Adrenal gland (tissue), 12 donors: ENCODE measurements around the gene GRM4. TPM values are rescaled to one million over a fixed set of nuclear protein-coding genes. Genes with fewer than 3 reads are reported as not detected.

Source experiments
- DNase-seq, 7 donors: peaks; one replicate each; pipeline ENCODE4 v3.0.0-alpha.2; 2019 to 2020
- H3K27ac ChIP-seq, 5 donors: fragments of 200-600 bp; sonication (generic) in 4 of 5; 1 replicate in 3 of 5; 2 replicates in 2 of 5; pipeline versions ENCODE4 v1.5.1 to v1.8.0; 2016 to 2020; ENCODE audit warnings: mild to moderate bottlenecking in 1 of 5
- H3K27me3 ChIP-seq: fragments of 200-600 bp; 2 replicates; pipeline ENCODE4 v1.8.0; 2021
- H3K36me3 ChIP-seq, 2 donors: fragments of 200-600 bp; replicated peaks in 1 of 2; 1 replicate in 1 of 2; 2 replicates in 1 of 2; pipeline versions ENCODE4 v1.5.1 to v1.8.0; 2018 to 2022
- H3K4me1 ChIP-seq, 2 donors: fragments of 200-600 bp; replicated peaks in 1 of 2; 1 replicate in 1 of 2; 2 replicates in 1 of 2; pipeline versions ENCODE4 v1.5.1 to v1.8.0; 2018 to 2021
- H3K4me3 ChIP-seq, 4 donors: fragments of 200-600 bp; sonication (generic) in 3 of 4; one replicate each; pipeline ENCODE4 v1.5.1; 2016 to 2018
- H3K9me3 ChIP-seq, 3 donors: fragments of 200-600 bp; sonication (generic) in 1 of 3; replicated peaks in 1 of 3; 1 replicate in 2 of 3; 2 replicates in 1 of 3; pipeline versions ENCODE4 v1.5.1 to v1.8.0; 2016 to 2021
- POLR2A ChIP-seq, 2 donors: fragments of 450-650 bp; IDR thresholded peaks; one replicate each; pipeline ENCODE4 v1.6.1; 2017; ENCODE audit warnings: antibody characterized with exemption in 2 of 2, mild to moderate bottlenecking in 2 of 2, moderate library complexity in 1 of 2
- WGBS, 4 donors: extraction: QIAGEN DNeasy Blood & Tissue Kit in 2 of 4; methylation state at CpG; one replicate each; pipeline versions ENCODE4 v1.1.5 to v1.1.7; 2013 to 2017; 5-methylcytosine and 5-hydroxymethylcytosine counted together
- intact Hi-C, 2 donors: fragments of 100-400 bp; cut with DNase I; formaldehyde crosslinking; loops; one replicate each; pipeline versions ENCODE4 v1.14.1 to v1.15.0; 2022 to 2023
- microRNA counts, 2 donors: library from miRNA; unstranded; fragments of <30 nt; microRNA quantifications; one replicate each; lab custom pipeline; 2016
- microRNA-seq, 3 donors: library from miRNA; unstranded; fragments of <30 nt; microRNA quantifications; one replicate each; pipeline ENCODE4, GENCODE V29; 2017 to 2020
- polyA plus RNA-seq, 3 donors: library from polyadenylated mRNA; stranded (reverse); fragments of 200-250 nt in 2 of 3; fragments of 350-450 nt in 1 of 3; fragmentation: Illumina TruSeq in 1 of 3; extraction: RNeasy Lipid Tissue Mini Kit (QIAGEN cat#74804) in 1 of 3; gene quantifications; one replicate each; pipeline ENCODE4 v1.2.3, GENCODE V29; 2013 to 2014
- small RNA-seq, 2 donors: library from RNA; depleted of rRNA; stranded (forward); fragments of <200 nt; gene quantifications; one replicate each; pipeline ENCODE3, GENCODE V24; 2016
- total RNA-seq, 9 donors: library from RNA; depleted of rRNA in 4 of 9; stranded (reverse); fragments of >200 nt in 4 of 9; fragments of 120-200 nt in 1 of 9; fragmentation: NEBNext Ultra II Directional in 1 of 9; extraction: Animal tissue kit (Norgen Biotek cat#: 25700) in 1 of 9; gene quantifications; one replicate each; pipeline versions ENCODE4 v1.1.0 to v1.2.4, GENCODE V29; 2013 to 2023
- TF ChIP-seq, protein P1 (sequence below), 6 experiments: fragments of 450-650 bp in 4 of 6; fragments of 200-600 bp in 2 of 6; sonication (generic) in 1 of 6; IDR thresholded peaks; 1 replicate in 5 of 6; 2 replicates in 1 of 6; pipeline versions ENCODE4 v1.5.1 to v1.8.0; 2016 to 2021; ENCODE audit warnings: antibody characterized with exemption in 6 of 6, mild to moderate bottlenecking in 2 of 6, moderate library complexity in 1 of 6
- donor health status: healthy with polysubstance abuse.
- donor health status: Bipolar disorder and iron deficiency.
- donor health status: DM: yes; HTN: yes; CAD: no.
- donor health status: DM: no; HTN: no; CAD: no.
- donor health status: DM: no; HTN: no; CAD: no.
- donor health status: DM: yes; HTN: yes; CAD: no.

The GRM4 gene
- total and polyA plus RNA-seq, 12 donors: 0.06 TPM; not detected in 11

GRCh38 chr6:33975661-33976436 lies 170.0 kb downstream of the GRM4 start:
- no peak for DNase-seq
- H3K9me3 ChIP-seq: peaks cover 0 to 3% (median 0%) of the 10 kb centered on the region in 3 donors
- no peak overlapping the region for H3K4me3 ChIP-seq
- H3K27ac ChIP-seq: no peak overlapping the region
- H3K4me1 ChIP-seq: no peaks in the 10 kb centered on the region
- no peak for TF ChIP-seq POLR2A (IDR thresholded peaks at IDR 0.05)
- TF ChIP-seq, protein P1, sequence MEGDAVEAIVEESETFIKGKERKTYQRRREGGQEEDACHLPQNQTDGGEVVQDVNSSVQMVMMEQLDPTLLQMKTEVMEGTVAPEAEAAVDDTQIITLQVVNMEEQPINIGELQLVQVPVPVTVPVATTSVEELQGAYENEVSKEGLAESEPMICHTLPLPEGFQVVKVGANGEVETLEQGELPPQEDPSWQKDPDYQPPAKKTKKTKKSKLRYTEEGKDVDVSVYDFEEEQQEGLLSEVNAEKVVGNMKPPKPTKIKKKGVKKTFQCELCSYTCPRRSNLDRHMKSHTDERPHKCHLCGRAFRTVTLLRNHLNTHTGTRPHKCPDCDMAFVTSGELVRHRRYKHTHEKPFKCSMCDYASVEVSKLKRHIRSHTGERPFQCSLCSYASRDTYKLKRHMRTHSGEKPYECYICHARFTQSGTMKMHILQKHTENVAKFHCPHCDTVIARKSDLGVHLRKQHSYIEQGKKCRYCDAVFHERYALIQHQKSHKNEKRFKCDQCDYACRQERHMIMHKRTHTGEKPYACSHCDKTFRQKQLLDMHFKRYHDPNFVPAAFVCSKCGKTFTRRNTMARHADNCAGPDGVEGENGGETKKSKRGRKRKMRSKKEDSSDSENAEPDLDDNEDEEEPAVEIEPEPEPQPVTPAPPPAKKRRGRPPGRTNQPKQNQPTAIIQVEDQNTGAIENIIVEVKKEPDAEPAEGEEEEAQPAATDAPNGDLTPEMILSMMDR (IDR thresholded peaks at IDR 0.05): no peak
- intact Hi-C loops: no loop called here
- H3K36me3 ChIP-seq: no peaks in the 10 kb centered on the region
- 10 to 19% (median 15%) methylated on average over 9 to 44 of the region's 44 CpGs for WGBS, 4 donors
- peaks cover 17% of the 10 kb centered on the region for H3K27me3 ChIP-seq

DNA sequence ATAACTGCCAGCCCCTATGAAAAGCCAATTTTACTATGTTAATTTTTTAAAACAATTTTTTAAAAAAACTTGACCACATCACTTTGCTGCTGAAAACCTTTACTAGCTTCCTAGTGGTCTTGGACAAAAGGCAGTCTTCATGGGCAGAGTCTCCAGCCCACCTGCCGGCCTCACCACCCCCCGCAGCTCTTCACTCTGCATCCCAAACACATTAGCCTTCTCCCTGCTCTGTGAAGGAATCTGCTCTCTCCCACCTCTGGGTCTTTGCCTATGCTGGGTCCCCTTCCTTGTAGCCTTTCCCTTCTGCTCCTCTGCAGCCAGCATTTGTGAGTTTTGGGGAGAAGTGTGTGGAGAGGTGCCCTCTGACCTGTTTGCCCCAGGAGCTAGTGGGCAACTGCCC lies 171.4 kb downstream of the GRM4 start:
- no peak for DNase-seq
- no peaks in the 10 kb centered on the region for H3K36me3 ChIP-seq
- H3K27ac ChIP-seq: no peak overlapping the region
- peaks cover 17% of the 10 kb centered on the region for H3K27me3 ChIP-seq
- H3K9me3 ChIP-seq: peaks cover 0 to 3% (median 0%) of the 10 kb centered on the region in 3 donors
- intact Hi-C loops: no loop called here
- H3K4me1 ChIP-seq: no peaks in the 10 kb centered on the region
- TF ChIP-seq, protein P1 (IDR thresholded peaks at IDR 0.05): no peak
- WGBS, 4 donors: 21 to 51% (median 41%) methylated on average over 2 of the region's 2 CpGs
- no peak overlapping the region for H3K4me3 ChIP-seq

DNA sequence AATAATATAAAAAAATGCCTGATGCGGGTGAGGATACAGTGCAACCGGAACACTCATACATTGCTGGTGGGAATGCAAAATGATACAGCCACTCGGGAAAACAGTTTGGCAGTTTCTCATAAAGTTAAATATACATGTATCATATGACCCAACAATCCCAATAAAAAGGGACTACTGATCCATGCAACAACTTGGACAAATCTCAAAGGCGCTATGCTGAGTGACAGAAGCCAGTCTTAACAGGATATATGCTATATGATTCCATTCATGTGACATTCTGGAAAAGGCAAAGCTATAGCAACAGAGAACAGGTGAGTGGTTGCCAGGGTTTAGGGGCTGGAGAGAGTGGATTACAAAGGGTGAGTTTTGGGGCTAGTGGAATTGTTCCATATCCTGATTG lies 171.9 kb downstream of the GRM4 start:
- 77 to 85% (median 82%) methylated on average over 4 of the region's 4 CpGs for WGBS, 4 donors

GRCh38 chr6:33971580-33971979 lies 174.3 kb downstream of the GRM4 start:
- TF ChIP-seq POLR2A (IDR thresholded peaks at IDR 0.05): no peak
- TF ChIP-seq, protein P1 (IDR thresholded peaks at IDR 0.05): no peak
- Histone ChIP-seq H3K36me3 (no peaks in the 10 kb centered on the region), H3K9me3 (peaks cover 0 to 3% (median 0%) of the 10 kb centered on the region in 3 donors), H3K4me1 (no peaks in the 10 kb centered on the region), H3K27me3 (peaks cover 17% of the 10 kb centered on the region), H3K4me3 (no peak overlapping the region), H3K27ac (no peak overlapping the region)
- intact Hi-C loops: no loop called here
- WGBS, 4 donors: 68 to 72% (median 69%) methylated on average over 4 of the region's 4 CpGs
- DNase-seq: no peak

More for the DNA sequence above, 171.9 kb downstream of the GRM4 start:
- peaks cover 17% of the 10 kb centered on the region for H3K27me3 ChIP-seq
- intact Hi-C loops: no loop called here
- TF ChIP-seq POLR2A (IDR thresholded peaks at IDR 0.05): no peak
- TF ChIP-seq, protein P1 (IDR thresholded peaks at IDR 0.05): no peak
- no peak overlapping the region for H3K4me3 ChIP-seq
- H3K27ac ChIP-seq: no peak overlapping the region
- no peaks in the 10 kb centered on the region for H3K36me3 ChIP-seq
- peaks cover 0 to 3% (median 0%) of the 10 kb centered on the region in 3 donors for H3K9me3 ChIP-seq
- no peaks in the 10 kb centered on the region for H3K4me1 ChIP-seq
- DNase-seq: no peak

MicroRNAs within 50 kb of the gene (microRNA counts, 767-probe panel; counts per million panel counts)
- microRNA hsa-miR-1275 (lab: Ali Mortazavi, UCI): 0 counts per million in 2 donors

Small RNA genes within 50 kb of the gene (microRNA-seq; reads per million reads assigned to microRNA genes)
- gene MIR1275: 0 to 1.7 (median 1.3) reads per million in 3 donors

Small RNA genes within 50 kb of the gene (small RNA-seq; reads per million reads assigned to genes)
- gene MIR1275: 0 reads per million in 2 donors

Other genes with a start within 250 kb of the GRM4 start
- 10 to 100 TPM in 6 of 9 donors, 1 to 10 TPM in 3; 3.6 to 27.0 (median 12.2) TPM for gene HMGA1, start 90.8 kb upstream of the GRM4 start, total RNA-seq
- 10 to 100 TPM in 1 of 3 donors, 1 to 10 TPM in 2; 6.6 to 13.3 (median 7.1) TPM for gene HMGA1, start 90.8 kb upstream of the GRM4 start, polyA plus RNA-seq
- 10 to 100 TPM; 21.4 to 53.7 (median 31.2) TPM for gene SMIM29, start 102.9 kb upstream of the GRM4 start, total RNA-seq
- gene SMIM29, start 102.9 kb upstream of the GRM4 start, polyA plus RNA-seq: 100 to 1,000 TPM in 2 of 3 donors, 1 to 10 TPM in 1; 9.7 to 122 (median 109) TPM
- 10 to 100 TPM; 34.3 to 56.3 (median 45.2) TPM for gene NUDT3, start 246.6 kb upstream of the GRM4 start, total RNA-seq
- 10 to 100 TPM; 18.2 to 24.2 (median 22.9) TPM for gene NUDT3, start 246.6 kb upstream of the GRM4 start, polyA plus RNA-seq